ENCODE data around the gene ADK. TPM values are rescaled to one million over a fixed set of nuclear protein-coding genes. Genes with fewer than 3 reads are reported as not detected.

Gene ADK
- total and polyA plus RNA-seq, 2 experiments from 2014 or later = 39.9 to 53.0 TPM

- Mint-ChIP-seq H3K27ac (no peak overlapping the region), H3K4me3 (no peak overlapping the region), H3K9me3 (peaks cover 13% of the 10 kb centered on the region), H3K36me3 (ENCODE audit: low read depth) (peaks cover 15% of the 10 kb centered on the region), H3K4me1 (no peaks in the 10 kb centered on the region), H3K27me3 (ENCODE audit: insufficient read depth, low read depth, poor library complexity) (no peaks in the 10 kb centered on the region)
- no peak overlapping the region for H3K4me2 ChIP-seq
- no peaks in the 10 kb centered on the region for H4K20me1 ChIP-seq (replicated peaks; ENCODE audit: insufficient read depth)
- no peak for TF ChIP-seq ZNF462 (CRISPR knock-in tag; IDR thresholded peaks at IDR 0.05)
- no peak for TF ChIP-seq ETS1 (IDR thresholded peaks at IDR 0.05)
- H3K27ac ChIP-seq (ENCODE audit: low read depth) = no peak overlapping the region
- no peaks in the 10 kb centered on the region; the same call in 1 of the 2 replicates for H3K36me3 ChIP-seq (ENCODE audit: insufficient read depth)
- no peaks in the 10 kb centered on the region for H3K9me2 ChIP-seq (ENCODE audit: insufficient read depth)
- DNase-seq (ENCODE audit: low spot score) = no peak
- H2AFZ ChIP-seq = no peak overlapping the region
- H3K4me1 ChIP-seq (ENCODE audit: insufficient read depth) = no peaks in the 10 kb centered on the region
- no peak for ATAC-seq
- no peaks in the 10 kb centered on the region for H3K27me3 ChIP-seq (ENCODE audit: insufficient read depth)
- H3K4me3 ChIP-seq = no peak overlapping the region
- H3F3A ChIP-seq (replicated peaks; ENCODE audit: low read depth) = no peaks in the 10 kb centered on the region
- no peaks in the 10 kb centered on the region for H3K79me2 ChIP-seq (replicated peaks; ENCODE audit: insufficient read depth)
Measured at GRCh38 chr10:74669210-74669609, 518.2 kb downstream of the ADK start.

GRCh38 chr10:74671716-74672115 lies 520.7 kb downstream of the ADK start:
- Mint-ChIP-seq H3K9me3 (peaks cover 16% of the 10 kb centered on the region), H3K27me3 (ENCODE audit: insufficient read depth, low read depth, poor library complexity) (no peaks in the 10 kb centered on the region), H3K36me3 (ENCODE audit: low read depth) (peaks cover 22% of the 10 kb centered on the region), H3K4me3 (no peak overlapping the region), H3K27ac (no peak overlapping the region), H3K4me1 (no peaks in the 10 kb centered on the region; the same call in 2 of the 3 replicates)
- H3K27me3 ChIP-seq (ENCODE audit: insufficient read depth) = no peaks in the 10 kb centered on the region
- no peak for ATAC-seq
- no peak for DNase-seq (ENCODE audit: low spot score)
- H3K4me3 ChIP-seq = no peak overlapping the region
- no peaks in the 10 kb centered on the region for H4K20me1 ChIP-seq (replicated peaks; ENCODE audit: insufficient read depth)
- H3K4me1 ChIP-seq (ENCODE audit: insufficient read depth) = no peaks in the 10 kb centered on the region
- H3K36me3 ChIP-seq (ENCODE audit: insufficient read depth) = no peaks in the 10 kb centered on the region; the same call in 1 of the 2 replicates
- H2AFZ ChIP-seq = no peak overlapping the region
- no peak overlapping the region for H3K27ac ChIP-seq (ENCODE audit: low read depth)
- H3K9me2 ChIP-seq (ENCODE audit: insufficient read depth) = no peaks in the 10 kb centered on the region
- no peaks in the 10 kb centered on the region for H3K79me2 ChIP-seq (replicated peaks; ENCODE audit: insufficient read depth)
- TF ChIP-seq ZNF331 (CRISPR knock-in tag; IDR thresholded peaks at IDR 0.05; ENCODE audit: low read depth) = no peak
- TF ChIP-seq POLR2AphosphoS5 (IDR thresholded peaks at IDR 0.05; ENCODE audit: low read depth) = no peak
- no peak for TF ChIP-seq NANOG (IDR thresholded peaks at IDR 0.05; ENCODE audit: borderline replicate concordance)
- TF ChIP-seq JUNB (IDR thresholded peaks at IDR 0.05; ENCODE audit: unreplicated experiment) = no peak
- H3K4me2 ChIP-seq = no peak overlapping the region
- H3F3A ChIP-seq (replicated peaks; ENCODE audit: low read depth) = no peaks in the 10 kb centered on the region
